Motor neuron (in vitro differentiated cells): ENCODE results near the gene TUBGCP2. TPM values are rescaled to one million over a fixed set of nuclear protein-coding genes. Genes with fewer than 3 reads are reported as not detected.
"Not testable (repeated sequence)": the region's sequence is repeated elsewhere in the genome, so short reads cannot be mapped to it uniquely, and the experiment has no call there.

Source experiments
- ATAC-seq, 8 experiments: fragments of 200-7000 bp; cut with Tn5 transposase; replicated peaks in 6 of 8; 2 replicates each; pipeline ENCODE4 v1.8.0; 2021; ENCODE audit warnings: mild to moderate bottlenecking in 8 of 8, moderate library complexity in 8 of 8
- H3K27ac ChIP-seq, 2 donors: fragments of 250-450 bp; sonication (Bioruptor Pico); 2 replicates each; pipeline ENCODE4 v1.9.0; 2021; ENCODE audit warnings: antibody characterized with exemption in 2 of 2, mild to moderate bottlenecking in 2 of 2, moderate library complexity in 1 of 2
- H3K4me1 ChIP-seq, 2 donors: fragments of 250-450 bp; sonication (Bioruptor Pico); replicated peaks in 1 of 2; 2 replicates each; pipeline ENCODE4 v1.6.1; 2021; ENCODE audit warnings: antibody characterized with exemption in 2 of 2, mild to moderate bottlenecking in 2 of 2, moderate library complexity in 1 of 2
- H3K4me3 ChIP-seq, 5 donors: fragments of 250-450 bp; sonication (Bioruptor Pico); 2 replicates each; pipeline ENCODE4 v1.9.0; 2021; ENCODE audit warnings: antibody characterized with exemption in 5 of 5, mild to moderate bottlenecking in 5 of 5, moderate library complexity in 4 of 5
- WGBS, 10 experiments: fragments of 450-650 bp; shearing (Covaris generic); methylation state at CpG; one replicate each; pipeline ENCODE4 v1.0.0; 2022; 5-methylcytosine and 5-hydroxymethylcytosine counted together
- in situ Hi-C, 9 experiments: fragments of 400-800 bp; cut with MboI; loops; one replicate each; pipeline ENCODE4 v1.15.0; 2021; ENCODE audit warnings: low sequenced_read_pairs in 9 of 9, low pct_unique_long_range_greater_than_20kb in 2 of 9; ENCODE audit not compliant: unreplicated experiment in 9 of 9
- total RNA-seq, 8 experiments: library from RNA; unstranded; fragments of 300-600 nt; gene quantifications; 2 replicates each; pipeline versions ENCODE4 v1.2.3 to v1.2.4, GENCODE V29; 2022

The TUBGCP2 gene
- total RNA-seq, 8 experiments from 2014 or later, result 28.4 to 50.5 (median 37.4) TPM

DNA sequence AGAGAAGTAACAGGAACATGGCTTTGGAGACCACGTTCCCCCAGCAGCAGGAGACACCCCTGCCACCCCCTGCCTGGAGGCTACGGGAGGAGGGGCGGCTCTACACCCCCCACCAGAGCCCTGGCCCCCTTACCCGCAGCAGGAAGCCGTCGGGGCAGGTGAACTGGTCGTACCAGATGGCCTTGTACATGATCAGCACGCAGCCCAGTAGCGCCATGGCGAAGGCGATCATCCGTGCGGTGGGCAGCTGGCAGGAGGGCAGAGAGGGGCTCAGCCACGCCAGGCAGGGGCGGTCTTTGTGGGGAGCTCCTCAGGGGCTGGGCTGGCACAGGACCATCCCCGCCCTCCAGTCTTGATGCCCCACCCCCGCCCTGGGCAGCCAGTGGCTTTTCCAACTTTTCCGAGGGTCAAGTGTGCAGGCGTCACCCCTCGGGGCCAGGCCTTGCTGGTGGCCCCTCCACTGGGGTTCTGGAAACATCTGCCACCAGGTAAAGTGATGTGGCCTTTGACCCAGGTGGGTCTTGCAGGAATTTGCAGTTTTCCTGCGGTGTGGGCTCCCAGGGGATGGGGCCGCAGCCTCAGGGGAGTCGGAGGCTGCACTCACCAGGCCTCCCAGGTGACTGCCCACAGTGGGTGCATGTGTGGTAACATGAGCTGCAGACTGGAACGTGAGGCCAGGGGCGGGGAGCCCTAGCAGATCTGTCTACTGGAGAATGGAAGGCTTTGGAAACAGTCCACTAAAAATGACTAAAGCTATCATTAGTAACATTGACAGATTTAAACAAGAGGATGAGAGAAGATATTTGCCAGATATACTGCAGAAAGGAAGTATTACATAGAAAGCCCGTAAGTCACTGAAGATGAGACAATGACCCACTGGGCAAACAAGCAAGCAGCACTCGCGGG lies 18.3 kb upstream of the TUBGCP2 start:
- H3K4me1 ChIP-seq, result peaks cover 17 to 20% of the 10 kb centered on the region in 2 donors
- no peak overlapping the region for H3K27ac ChIP-seq
- ATAC-seq, result peak in 1 of 8 experiments; percentile 0
- 18 to 64% (median 42%) methylated on average over 2 to 8 of the region's 28 CpGs; no CpG with 5 or more reads in 2 of the 10 experiments for WGBS, 10 experiments
- in situ Hi-C loops, result no loop called here
- H3K4me3 ChIP-seq, result no peak overlapping the region

DNA sequence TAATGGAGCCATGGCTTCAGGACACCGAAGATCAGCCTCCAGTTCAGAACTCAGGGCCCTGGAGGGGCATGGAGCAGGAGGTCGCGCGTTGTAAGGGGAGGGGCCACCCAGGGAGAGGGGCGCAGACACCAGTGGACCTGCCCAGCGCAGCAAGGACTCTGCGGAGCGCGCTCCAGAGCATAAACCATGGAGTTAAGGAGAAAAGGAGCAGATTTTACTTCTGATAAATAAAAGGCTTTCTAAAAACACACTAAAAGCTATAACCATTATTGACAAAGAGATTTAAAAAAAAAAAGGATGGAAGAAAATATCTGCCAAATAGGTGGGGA lies 17.5 kb upstream of the TUBGCP2 start:
- WGBS, 10 experiments, result 20 to 96% (median 60%) methylated on average over 2 to 4 of the region's 9 CpGs; no CpG with 5 or more reads in 6 of the 10 experiments
- no peak for ATAC-seq
- H3K4me3 ChIP-seq, result peak overlapping the region; percentile 39 to 73 (median 51)
- in situ Hi-C loops, result no loop called here
- peak overlapping the region; percentile 81 to 92 for H3K27ac ChIP-seq
- peaks cover 17 to 20% of the 10 kb centered on the region in 2 donors for H3K4me1 ChIP-seq

DNA sequence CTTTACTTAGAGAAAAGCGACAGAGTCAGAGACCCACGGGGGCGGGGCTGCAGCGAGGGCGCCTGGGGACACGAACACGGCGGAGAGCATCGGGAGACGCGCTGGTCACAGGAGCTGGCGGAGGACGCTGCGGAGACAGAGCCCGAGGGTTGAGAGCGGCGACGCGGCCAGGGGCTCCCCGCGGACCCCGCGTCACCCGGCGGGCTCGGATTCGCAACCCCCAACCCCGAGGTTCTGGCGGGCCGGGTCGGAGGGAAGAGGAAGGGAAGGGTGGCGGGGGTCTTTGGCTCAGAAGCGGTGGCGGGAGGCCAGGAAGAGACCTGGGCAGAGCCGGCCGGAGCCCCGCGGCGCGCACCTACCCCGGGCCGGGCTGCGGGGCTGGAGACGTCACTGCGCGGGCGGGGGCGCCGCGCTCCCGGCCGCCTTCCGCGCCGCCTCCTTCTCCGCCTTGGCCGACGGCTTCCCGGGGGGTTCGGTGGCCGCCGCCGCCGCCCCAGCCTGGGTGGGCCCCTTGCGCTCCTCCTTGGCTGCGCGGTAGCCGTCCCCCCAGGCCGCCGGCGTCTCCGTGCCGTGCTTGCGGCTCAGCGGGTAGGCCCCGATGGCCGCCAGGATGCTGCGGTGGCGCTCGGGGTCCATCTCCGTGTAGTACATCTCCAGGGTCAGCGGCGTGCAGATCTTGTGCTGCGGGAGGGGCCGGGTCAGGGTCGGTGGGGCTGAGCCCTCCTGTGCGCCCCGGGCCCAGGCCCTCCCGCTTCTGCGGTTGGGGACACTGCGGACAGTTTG lies 17.0 kb upstream of the TUBGCP2 start:
- Histone ChIP-seq H3K4me1 (peaks cover 17 to 20% of the 10 kb centered on the region in 2 donors), H3K27ac (peak overlapping the region; percentile 81 to 92), H3K4me3 (peak overlapping the region; percentile 39 to 73 (median 51))
- in situ Hi-C loops, result no loop called here
- WGBS, 10 experiments, result 0% methylated on average over 1 of the region's 91 CpGs; no CpG with 5 or more reads in 9 of the 10 experiments
- ATAC-seq, result peak in 7 of 8 experiments; percentile 2 to 44 (median 41)

DNA sequence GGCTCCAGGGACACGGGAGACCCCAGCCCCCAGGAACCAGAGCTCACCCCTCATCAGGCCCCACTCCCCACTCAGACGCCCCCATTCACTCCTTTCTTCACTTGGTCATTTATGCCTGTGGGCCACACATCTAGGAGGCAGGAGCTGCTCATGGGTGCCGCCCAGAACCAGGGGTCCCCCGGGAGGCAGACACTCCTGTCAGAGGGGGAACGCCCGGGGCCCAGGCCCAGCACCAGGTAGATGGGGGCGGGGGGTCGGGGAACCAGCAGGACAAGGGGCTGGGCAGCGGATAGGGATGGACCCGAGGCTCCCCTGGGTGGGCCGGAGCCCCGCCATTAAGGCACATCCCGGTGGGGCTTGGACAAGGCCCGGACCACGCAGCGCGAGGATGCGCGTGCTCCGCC lies 16.2 kb upstream of the TUBGCP2 start:
- peak overlapping the region; percentile 39 to 73 (median 51) for H3K4me3 ChIP-seq
- peaks cover 16 to 20% of the 10 kb centered on the region in 2 donors for H3K4me1 ChIP-seq
- H3K27ac ChIP-seq, result peak overlapping the region; percentile 81 to 92
- WGBS, 10 experiments, result no CpG with 5 or more reads among the region's 20 CpGs
- in situ Hi-C loops, result no loop called here
- ATAC-seq, result peak in 6 of 8 experiments; percentile 4 to 43 (median 31)

- peak overlapping the region; percentile 39 to 73 (median 51) for H3K4me3 ChIP-seq
- peak; percentile 71 to 84 (median 80) for ATAC-seq
- WGBS, 10 experiments, result no CpG with 5 or more reads among the region's 13 CpGs
- peak overlapping the region; percentile 81 to 92 for H3K27ac ChIP-seq
- in situ Hi-C loops, result no loop called here
- H3K4me1 ChIP-seq, result peaks cover 11 to 18% of the 10 kb centered on the region in 2 donors
These were observed 15.6 kb upstream of the TUBGCP2 start for GRCh38 chr10:133324198-133324792.

DNA sequence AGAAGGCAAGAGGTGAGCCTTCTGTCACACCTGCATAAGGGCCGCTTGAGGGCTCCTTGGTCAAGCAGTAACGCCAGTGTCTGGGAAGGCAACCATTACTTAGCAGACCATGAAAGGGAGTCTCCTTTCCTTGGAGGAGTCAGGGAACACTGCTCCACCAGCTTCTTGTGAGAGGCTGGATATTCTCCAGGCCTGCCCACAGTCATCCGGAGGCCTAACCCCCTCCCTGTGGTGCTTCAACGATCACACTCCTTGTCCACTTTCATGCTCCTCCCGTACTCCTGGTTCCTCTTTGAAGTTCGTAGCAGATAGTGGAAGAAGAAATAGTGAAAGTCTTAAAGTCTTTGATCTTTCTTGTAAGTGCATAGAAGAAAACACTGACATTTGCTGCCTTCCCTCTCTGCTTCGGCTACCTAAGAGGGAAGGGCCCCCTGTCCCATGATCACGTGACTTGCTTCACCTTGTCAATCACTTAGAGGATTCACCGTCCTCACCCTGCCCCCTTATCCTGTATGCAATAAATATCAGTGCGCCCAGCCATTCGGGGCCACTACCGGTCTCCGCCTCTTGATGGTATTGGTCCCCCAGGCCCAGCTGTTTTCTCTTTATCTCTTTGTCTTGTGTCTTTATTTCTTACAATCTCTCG lies 13.5 kb upstream of the TUBGCP2 start:
- H3K4me3 ChIP-seq, ATAC-seq, in situ Hi-C loops, H3K27ac ChIP-seq: not testable (repeated sequence)
- H3K4me1 ChIP-seq, result peaks cover 15 to 18% of the 10 kb centered on the region in 2 donors
- no CpG with 5 or more reads among the region's 14 CpGs for WGBS, 10 experiments

DNA sequence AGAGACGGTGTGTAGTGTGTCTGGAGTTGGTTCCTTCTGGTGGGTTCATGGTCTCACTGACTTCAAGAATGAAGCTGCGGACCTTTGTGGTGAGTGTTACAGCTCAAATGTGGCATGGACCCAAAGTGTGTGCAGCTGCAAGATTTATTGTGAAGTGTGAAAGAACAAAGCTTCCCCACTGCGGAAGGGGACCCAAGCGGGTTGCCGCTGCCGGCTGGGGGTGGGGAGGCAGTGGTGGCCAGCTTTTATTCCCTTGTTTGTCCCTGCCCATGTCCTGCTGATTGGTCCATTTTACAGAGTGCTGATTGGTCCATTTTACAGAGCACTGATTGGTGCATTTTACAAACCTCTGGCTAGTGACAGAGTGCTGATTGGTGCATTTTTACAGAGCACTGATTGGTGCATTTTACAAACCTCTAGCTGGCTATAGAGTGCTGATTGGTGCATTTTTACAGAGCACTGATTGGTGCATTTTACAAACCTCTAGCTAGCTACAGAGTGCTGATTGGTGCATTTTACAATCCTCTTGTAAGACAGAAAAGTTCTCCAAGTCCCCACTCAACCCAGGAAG lies 12.3 kb upstream of the TUBGCP2 start:
- H3K4me3 ChIP-seq, in situ Hi-C loops, ATAC-seq, H3K27ac ChIP-seq: not testable (repeated sequence)
- WGBS, 10 experiments, result 82 to 100% (median 92%) methylated on average over 1 to 6 of the region's 6 CpGs; no CpG with 5 or more reads in 6 of the 10 experiments
- peaks cover 9 to 15% of the 10 kb centered on the region in 2 donors for H3K4me1 ChIP-seq

DNA sequence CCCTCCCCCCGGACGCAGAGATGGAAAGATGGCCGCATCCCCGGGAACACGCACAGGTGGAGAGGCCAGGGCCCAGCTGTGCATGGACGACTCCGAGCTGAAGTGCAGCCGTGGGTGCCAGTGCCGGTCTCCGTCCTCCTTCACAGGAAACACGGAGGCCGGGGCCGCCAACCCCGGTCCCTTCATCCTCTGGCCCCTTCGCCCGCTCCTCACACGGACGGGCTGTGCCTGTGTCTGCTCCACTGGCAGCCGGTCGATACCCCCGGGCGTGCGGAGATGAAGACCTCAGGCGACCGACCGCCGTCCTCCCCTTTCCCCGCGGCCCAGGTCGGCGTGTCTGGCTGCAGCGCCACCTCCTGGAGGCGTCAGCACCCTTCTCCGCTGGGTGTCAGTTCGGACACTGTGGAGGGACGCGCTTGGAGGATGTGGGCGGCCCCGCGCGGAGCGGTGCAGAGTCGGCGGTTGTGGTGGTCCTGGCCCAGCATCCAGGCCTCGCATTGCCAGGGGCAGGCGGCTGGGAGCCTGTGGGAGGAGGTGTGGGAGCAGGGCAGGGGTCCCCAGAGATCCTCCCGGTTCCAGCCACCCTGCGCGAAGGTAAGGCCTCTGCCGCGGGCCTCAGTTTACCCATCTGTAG lies 9.9 kb upstream of the TUBGCP2 start:
- Histone ChIP-seq H3K27ac (peak overlapping the region; percentile 73 to 81), H3K4me1 (peaks cover 14 to 16% of the 10 kb centered on the region in 2 donors), H3K4me3 (peak overlapping the region; percentile 41 to 70 (median 56))
- 20 to 40% methylated on average over 10 to 18 of the region's 51 CpGs; no CpG with 5 or more reads in 8 of the 10 experiments for WGBS, 10 experiments
- in situ Hi-C loops, result no loop called here
- ATAC-seq, result peak; percentile 81 to 96 (median 88)

GRCh38 chr10:133316732-133317131 lies 8.1 kb upstream of the TUBGCP2 start:
- no CpG with 5 or more reads among the region's 7 CpGs for WGBS, 10 experiments
- Histone ChIP-seq H3K4me3 (no peak overlapping the region), H3K4me1 (peaks cover 15 to 16% of the 10 kb centered on the region in 2 donors), H3K27ac (no peak overlapping the region)
- in situ Hi-C loops, result no loop called here
- ATAC-seq, result no peak

DNA sequence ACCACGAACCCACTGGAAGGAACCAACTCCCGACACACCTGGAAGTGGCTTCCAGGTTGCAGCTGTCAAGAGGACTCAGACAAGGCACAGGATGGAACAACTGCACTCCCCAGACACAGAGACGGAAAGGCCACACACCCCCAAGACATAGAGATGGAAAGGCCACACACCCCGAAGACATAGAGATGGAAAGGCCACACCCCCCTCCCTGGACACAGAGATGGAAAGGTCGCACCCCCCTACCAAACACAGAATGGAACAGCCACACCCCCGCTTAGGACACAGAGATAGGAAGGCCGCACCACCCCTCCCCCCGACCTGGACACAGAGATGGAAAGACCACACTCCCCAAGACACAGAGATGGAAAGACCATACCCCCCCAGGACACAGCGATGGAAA lies 7.6 kb upstream of the TUBGCP2 start:
- Histone ChIP-seq H3K4me3 (no peak overlapping the region), H3K4me1 (peaks cover 15 to 16% of the 10 kb centered on the region in 2 donors), H3K27ac (no peak overlapping the region)
- in situ Hi-C loops, result no loop called here
- WGBS, 10 experiments, result 60 to 90% methylated on average over 1 to 3 of the region's 9 CpGs; no CpG with 5 or more reads in 8 of the 10 experiments
- no peak for ATAC-seq

DNA sequence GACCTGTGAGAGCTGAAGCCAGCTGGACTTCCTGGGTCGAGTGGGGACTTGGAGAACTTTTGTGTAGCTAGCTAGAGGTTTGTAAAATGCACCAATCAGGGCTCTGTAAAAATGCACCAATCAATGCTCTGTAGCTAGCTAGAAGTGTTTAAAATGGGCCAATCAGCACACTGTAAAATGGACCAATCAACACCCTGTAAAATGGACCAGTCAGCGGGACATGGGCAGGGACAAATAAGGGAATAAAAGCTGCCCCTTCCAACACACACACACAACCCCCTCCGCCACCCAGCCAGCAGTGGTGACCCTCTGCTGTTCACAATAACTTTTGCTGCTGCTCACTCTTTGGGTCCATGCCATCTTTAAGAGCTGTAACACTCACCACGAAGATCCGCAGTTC lies 7.2 kb upstream of the TUBGCP2 start:
- Histone ChIP-seq H3K27ac (no peak overlapping the region), H3K4me1 (peaks cover 15 to 16% of the 10 kb centered on the region in 2 donors), H3K4me3 (no peak overlapping the region)
- WGBS, 10 experiments, result 50 to 100% (median 85%) methylated on average over 1 to 5 of the region's 5 CpGs; no CpG with 5 or more reads in 4 of the 10 experiments
- peak in 2 of 8 experiments; percentile 7 to 21 for ATAC-seq
- in situ Hi-C loops, result no loop called here

DNA sequence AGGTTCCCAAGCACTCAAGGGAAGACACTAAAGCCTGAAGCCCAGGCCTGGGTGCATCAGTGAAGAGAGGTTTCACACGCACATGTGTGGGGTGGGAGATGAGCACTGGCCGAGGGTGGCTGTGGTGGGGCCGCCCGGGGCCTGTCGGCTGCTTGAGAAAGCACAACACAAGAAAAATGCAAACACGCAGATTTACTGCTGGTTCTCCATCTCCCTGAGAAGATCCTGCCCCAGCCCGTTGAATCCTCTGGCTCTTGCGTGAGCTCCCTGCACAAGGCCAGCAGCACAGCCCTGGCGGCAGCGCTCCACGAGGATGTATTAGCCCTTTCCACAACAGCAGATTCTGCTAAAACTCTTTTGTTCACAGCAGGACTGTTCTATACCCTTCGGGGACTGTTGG lies 6.2 kb upstream of the TUBGCP2 start:
- Histone ChIP-seq H3K4me1 (peaks cover 15 to 16% of the 10 kb centered on the region in 2 donors), H3K4me3 (no peak overlapping the region), H3K27ac (peak overlapping the region; percentile 66 to 71)
- ATAC-seq, result no peak
- in situ Hi-C loops, result no loop called here
- WGBS, 10 experiments, result 36 to 90% (median 78%) methylated on average over 1 to 12 of the region's 12 CpGs; no CpG with 5 or more reads in 1 of the 10 experiments
